Activated CD8-positive, alpha-beta memory T cell treated with anti-CD3 and anti-CD28 coated beads, Interleukin-2, amount 10 ng/mL, durations not matched to agents 7 days and 5 days (primary cell): Measurements from ENCODE around the gene CCSER1. TPM values are rescaled to one million over a fixed set of nuclear protein-coding genes. Genes with fewer than 3 reads are reported as not detected.

ENCODE experiments used
- ATAC-seq: fragments of 150-1000 bp; cut with Tn5 transposase; one replicate; pipeline ENCODE4 v1.10.0; 2021; ENCODE audit warnings: moderate library complexity
- CTCF ChIA-PET: fragments of 350-600 bp; sonication (Branson Sonifier 250); formaldehyde crosslinking; loops from one replicate; lab custom pipeline; 2021; ENCODE audit warnings: antibody characterized with exemption; lab: Charles Lee
- DNase-seq: peaks from one replicate; pipeline ENCODE4 v3.0.0-alpha.2; 2020
- H3K27ac Mint-ChIP-seq: one replicate; pipeline ENCODE4 v1.8.0; 2021; ENCODE audit warnings: mild to moderate bottlenecking, mixed read lengths
- H3K27me3 Mint-ChIP-seq: one replicate; pipeline ENCODE4 v1.8.0; 2021; ENCODE audit warnings: mixed read lengths
- H3K36me3 Mint-ChIP-seq: one replicate; pipeline ENCODE4 v1.8.0; 2021; ENCODE audit warnings: mild to moderate bottlenecking, mixed read lengths
- H3K4me1 Mint-ChIP-seq: one replicate; pipeline ENCODE4 v1.8.0; 2021; ENCODE audit warnings: mixed read lengths
- H3K4me3 Mint-ChIP-seq: one replicate; pipeline ENCODE4 v1.8.0; 2021; ENCODE audit warnings: mild to moderate bottlenecking, moderate library complexity, mixed read lengths
- H3K9me3 Mint-ChIP-seq: one replicate; pipeline ENCODE4 v1.8.0; 2022; ENCODE audit warnings: low read depth, mixed read lengths
- total RNA-seq, 2 experiments: library from RNA; stranded (reverse); gene quantifications; one replicate each; pipeline ENCODE4 v1.2.3, GENCODE V29; 2021

CCSER1 gene
- total RNA-seq, 2 experiments from 2014 or later, result 0.16 TPM; not detected in 1

DNA sequence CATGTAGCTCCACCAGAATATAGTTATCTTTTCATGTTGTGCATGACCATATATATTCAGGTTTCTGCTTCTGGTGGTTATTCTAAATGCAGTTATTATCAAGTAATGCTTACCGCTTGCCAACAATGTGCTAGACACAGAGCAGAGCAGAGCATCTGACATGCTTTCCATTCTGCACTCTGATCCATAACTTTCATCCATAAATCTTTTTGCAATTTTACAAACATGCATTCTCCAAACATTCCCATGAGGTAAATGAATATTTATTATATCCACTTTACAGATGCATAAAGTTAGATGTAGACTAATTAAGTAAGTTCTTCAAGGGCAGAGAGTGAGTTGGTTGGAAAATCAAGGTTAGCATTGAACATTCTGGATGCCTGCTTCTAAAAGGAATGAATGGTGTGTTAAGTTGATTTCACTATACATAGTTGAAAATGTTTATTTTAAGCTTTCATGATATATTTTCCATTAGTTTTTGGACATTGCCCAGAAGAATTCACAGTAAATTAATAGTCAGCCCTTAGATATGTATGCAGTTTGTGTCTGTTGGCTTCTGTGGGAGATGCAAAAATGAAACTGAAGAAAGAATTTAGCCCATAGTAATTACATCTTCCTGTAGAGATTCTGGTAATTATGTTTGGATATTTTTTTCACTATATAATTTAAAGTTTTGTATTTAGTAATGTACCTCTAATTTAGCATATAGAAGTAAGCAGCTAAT, 867.8 kb downstream of the CCSER1 start:
- H3K27me3 Mint-ChIP-seq, result no peaks in the 10 kb centered on the region
- H3K4me3 Mint-ChIP-seq, result no peak overlapping the region
- DNase-seq (no peak), ATAC-seq (no peak)
- no peaks in the 10 kb centered on the region for H3K9me3 Mint-ChIP-seq
- H3K27ac Mint-ChIP-seq, result no peak overlapping the region
- no peaks in the 10 kb centered on the region for H3K4me1 Mint-ChIP-seq
- H3K36me3 Mint-ChIP-seq, result no peaks in the 10 kb centered on the region
- CTCF ChIA-PET, result no interaction called here

DNA sequence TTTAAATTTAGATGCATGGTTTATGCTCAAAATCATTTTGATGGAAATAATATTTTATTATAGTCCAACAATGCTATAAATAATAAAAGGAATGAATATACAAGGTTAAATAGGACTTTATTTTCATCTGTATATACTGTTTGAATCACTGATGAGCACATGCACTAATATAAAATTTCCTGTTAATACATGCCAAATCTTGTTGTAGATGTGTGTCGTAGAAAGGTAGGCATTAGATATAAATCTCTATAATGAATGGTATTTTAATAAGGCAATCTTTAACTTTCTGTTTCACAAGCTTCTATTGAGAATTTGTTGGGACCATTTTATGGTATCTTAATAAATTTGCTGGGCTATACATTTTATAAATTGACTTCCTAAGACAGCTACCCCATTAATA, 868.8 kb downstream of the CCSER1 start:
- Mint-ChIP-seq H3K4me1 (no peaks in the 10 kb centered on the region), H3K27me3 (no peaks in the 10 kb centered on the region), H3K27ac (no peak overlapping the region), H3K36me3 (no peaks in the 10 kb centered on the region), H3K4me3 (no peak overlapping the region), H3K9me3 (no peaks in the 10 kb centered on the region)
- CTCF ChIA-PET, result no interaction called here
- no peak for ATAC-seq
- no peak for DNase-seq

DNA sequence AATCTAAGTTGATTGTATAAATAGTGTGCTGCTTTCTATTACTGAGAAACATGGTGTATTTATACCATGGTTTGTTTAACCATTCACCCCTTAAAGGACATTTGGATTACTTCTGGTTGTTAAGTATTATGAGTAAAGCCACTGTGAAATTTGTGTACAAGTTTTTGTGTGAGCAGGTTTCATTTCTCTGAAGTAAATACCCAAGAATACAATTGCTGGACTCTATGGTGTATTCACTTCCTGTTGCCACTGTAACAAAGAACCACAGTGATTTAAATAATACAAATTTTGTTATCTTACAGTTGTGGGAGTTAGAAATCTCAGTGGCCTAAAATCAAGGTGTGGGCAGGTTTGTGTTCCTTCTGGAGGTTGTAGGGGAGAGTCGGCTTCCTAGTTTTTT, 869.6 kb downstream of the CCSER1 start:
- ATAC-seq (no peak), DNase-seq (no peak)
- no peak overlapping the region for H3K27ac Mint-ChIP-seq
- H3K4me3 Mint-ChIP-seq, result no peak overlapping the region
- no peaks in the 10 kb centered on the region for H3K9me3 Mint-ChIP-seq
- H3K27me3 Mint-ChIP-seq, result no peaks in the 10 kb centered on the region
- CTCF ChIA-PET, result no interaction called here
- H3K4me1 Mint-ChIP-seq, result no peaks in the 10 kb centered on the region
- no peaks in the 10 kb centered on the region for H3K36me3 Mint-ChIP-seq

DNA sequence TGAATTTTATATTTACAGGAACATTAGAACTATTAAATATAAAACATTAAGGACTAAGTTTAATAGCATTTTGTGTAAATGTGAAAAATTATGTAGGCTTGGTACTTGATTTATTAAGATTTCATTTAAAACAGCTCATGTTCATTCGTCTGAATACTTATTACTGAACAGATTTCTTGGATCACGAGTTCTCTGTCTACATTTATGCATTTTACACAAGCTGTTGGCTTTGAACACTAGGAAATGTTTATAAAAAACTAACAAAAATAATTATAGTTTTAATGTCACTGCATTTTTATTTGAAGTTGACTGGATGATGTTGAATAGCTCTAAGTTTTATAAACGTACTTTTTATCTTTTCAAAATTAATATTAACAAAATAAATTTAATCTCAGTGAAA, 888.7 kb downstream of the CCSER1 start:
- CTCF ChIA-PET, result no interaction called here
- no peak overlapping the region for H3K4me3 Mint-ChIP-seq
- DNase-seq (no peak), ATAC-seq (no peak)
- H3K27me3 Mint-ChIP-seq, result no peaks in the 10 kb centered on the region
- no peaks in the 10 kb centered on the region for H3K36me3 Mint-ChIP-seq
- no peaks in the 10 kb centered on the region for H3K4me1 Mint-ChIP-seq
- no peak overlapping the region for H3K27ac Mint-ChIP-seq
- H3K9me3 Mint-ChIP-seq, result no peaks in the 10 kb centered on the region

DNA sequence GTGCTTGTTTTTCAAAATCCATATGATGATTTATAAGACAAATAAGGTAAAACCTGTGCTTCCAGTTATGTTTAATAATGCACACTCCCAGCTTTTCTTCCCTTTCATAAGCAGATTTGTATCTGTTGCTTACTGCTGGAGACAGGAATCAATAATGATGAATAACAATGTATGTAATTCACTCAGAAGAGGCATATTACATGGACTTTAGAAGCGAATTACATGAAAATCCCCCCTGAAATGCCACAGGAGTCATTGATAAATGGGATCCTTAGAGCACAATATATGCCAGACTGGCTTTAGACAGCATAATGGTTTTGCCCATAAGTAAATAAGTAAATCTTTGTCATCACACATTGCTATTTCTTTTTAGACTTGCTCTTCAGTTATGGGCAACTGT, 892.3 kb downstream of the CCSER1 start:
- Mint-ChIP-seq H3K27me3 (no peaks in the 10 kb centered on the region), H3K4me1 (no peaks in the 10 kb centered on the region), H3K27ac (no peak overlapping the region), H3K9me3 (no peaks in the 10 kb centered on the region), H3K36me3 (no peaks in the 10 kb centered on the region), H3K4me3 (no peak overlapping the region)
- DNase-seq, result no peak
- ATAC-seq, result no peak
- CTCF ChIA-PET, result no interaction called here

DNA sequence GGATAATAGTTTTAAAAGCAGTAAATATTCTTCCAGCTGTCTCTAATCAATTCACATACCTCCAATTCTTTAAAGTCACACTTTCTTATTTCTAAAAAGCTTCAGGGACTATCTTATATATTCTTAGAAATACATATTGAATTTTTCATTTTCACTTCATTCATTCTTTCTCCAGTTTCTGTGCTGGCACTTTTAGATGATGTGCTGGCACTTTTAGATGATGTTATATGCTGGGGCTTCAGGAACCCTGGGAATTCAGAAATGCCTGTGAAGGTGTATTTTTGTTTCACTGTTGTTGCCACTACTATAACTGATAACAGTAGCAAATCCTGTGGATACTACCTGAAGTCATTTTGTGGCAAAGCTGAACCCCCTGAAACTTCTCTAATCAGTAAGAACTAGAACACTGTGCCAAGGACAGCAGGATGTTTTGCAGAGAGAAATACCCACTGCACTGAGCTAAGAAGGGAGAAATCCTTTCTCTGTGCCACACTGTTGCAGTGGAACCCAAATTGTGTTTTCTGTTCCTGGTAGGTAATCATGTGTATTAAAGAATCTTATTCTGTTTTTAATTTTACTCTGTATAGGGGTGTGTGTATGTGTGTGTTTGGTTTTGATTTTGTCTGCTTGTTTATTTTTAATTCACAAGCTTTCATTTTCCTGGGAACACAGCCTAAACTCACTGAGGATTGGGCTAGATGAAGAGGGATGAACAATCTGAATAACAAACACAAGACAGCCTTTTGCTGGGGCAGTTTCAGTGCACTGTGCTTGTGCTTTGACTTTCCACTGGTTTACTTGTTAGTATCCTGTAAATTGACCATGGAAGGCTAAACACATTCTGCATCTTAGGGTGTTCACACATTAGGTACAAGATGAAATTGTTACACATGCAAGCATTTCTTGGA, 898.3 kb downstream of the CCSER1 start:
- H3K36me3 Mint-ChIP-seq, result no peaks in the 10 kb centered on the region
- CTCF ChIA-PET, result no interaction called here
- no peaks in the 10 kb centered on the region for H3K27me3 Mint-ChIP-seq
- ATAC-seq, result no peak
- no peaks in the 10 kb centered on the region for H3K9me3 Mint-ChIP-seq
- no peak overlapping the region for H3K4me3 Mint-ChIP-seq
- H3K4me1 Mint-ChIP-seq, result no peaks in the 10 kb centered on the region
- no peak overlapping the region for H3K27ac Mint-ChIP-seq
- no peak for DNase-seq

DNA sequence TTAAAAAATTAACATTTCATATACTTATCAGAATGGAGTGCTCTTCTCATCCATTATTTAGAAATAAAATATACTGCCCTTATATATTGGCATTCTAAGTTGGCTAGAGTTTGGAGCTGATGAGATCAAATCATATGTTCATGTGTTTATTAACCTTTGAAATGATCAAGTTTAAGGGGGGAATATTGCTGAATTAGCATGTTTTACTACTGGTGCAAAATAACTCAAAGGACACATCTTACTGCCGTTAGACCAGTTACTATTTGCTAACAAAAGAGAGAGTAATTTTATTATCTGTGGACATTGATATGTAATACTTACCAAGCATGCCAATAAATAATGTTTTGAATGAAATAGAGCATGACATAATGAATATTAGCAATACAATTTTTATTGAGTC, 901.0 kb downstream of the CCSER1 start:
- H3K4me1 Mint-ChIP-seq, result no peaks in the 10 kb centered on the region
- DNase-seq (no peak), ATAC-seq (no peak)
- H3K27me3 Mint-ChIP-seq, result no peaks in the 10 kb centered on the region
- no peaks in the 10 kb centered on the region for H3K36me3 Mint-ChIP-seq
- H3K9me3 Mint-ChIP-seq, result no peaks in the 10 kb centered on the region
- CTCF ChIA-PET, result no interaction called here
- no peak overlapping the region for H3K4me3 Mint-ChIP-seq
- H3K27ac Mint-ChIP-seq, result no peak overlapping the region

DNA sequence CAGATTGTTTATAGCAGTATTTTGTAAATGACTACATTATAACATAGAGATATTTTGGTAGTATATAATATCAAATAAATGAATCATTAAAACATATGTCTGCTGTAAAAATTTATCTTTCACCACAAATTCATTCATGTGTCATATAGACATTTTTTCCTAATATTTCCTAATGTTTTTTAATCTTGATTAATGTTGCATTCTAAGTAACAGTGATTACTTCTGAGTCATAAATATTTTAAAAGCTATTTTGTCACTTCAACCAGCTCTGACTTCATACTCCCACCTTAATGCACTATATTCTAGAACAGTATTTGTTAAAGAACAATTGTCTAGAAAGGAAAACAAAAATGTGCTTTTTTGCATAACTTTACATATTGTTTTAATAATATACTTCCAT, 904.6 kb downstream of the CCSER1 start:
- no peaks in the 10 kb centered on the region for H3K36me3 Mint-ChIP-seq
- CTCF ChIA-PET, result no interaction called here
- no peak overlapping the region for H3K27ac Mint-ChIP-seq
- peaks cover 3% of the 10 kb centered on the region for H3K9me3 Mint-ChIP-seq
- DNase-seq (no peak), ATAC-seq (no peak)
- H3K4me3 Mint-ChIP-seq, result no peak overlapping the region
- H3K4me1 Mint-ChIP-seq, result no peaks in the 10 kb centered on the region
- no peaks in the 10 kb centered on the region for H3K27me3 Mint-ChIP-seq

DNA sequence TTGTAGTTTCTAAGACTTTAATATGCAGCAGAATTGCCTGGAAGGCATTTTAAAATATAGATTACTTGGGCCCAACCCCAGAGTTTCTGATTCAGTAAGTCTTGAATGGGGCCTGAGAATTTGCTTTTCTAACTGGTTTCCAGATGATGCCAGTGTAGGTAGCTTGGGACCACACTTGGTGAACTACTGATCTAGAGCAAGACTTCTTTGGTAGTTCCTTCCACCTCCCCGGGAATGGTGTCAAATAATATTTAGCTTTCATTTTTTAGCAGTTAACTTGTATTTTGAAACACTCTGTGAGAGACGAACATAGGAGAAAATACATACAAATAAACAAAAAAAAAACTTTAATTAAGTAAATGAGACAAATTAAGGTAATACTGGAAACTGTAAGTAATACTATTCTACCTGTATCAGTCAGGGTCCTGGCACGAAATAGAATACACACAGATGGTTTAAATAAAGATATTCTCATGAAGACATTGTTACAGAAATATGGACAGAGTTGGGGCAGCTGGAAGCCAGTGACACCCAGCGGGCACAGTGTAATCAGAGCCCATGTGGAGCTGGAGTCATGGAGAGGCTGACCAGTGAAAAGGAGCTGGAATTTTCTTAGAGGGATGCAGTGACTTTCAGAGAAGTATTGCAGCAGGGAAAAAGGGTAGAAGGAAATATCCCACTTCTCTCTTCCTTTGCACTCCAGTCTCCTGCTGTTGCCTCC, 905.7 kb downstream of the CCSER1 start:
- Mint-ChIP-seq H3K36me3 (no peaks in the 10 kb centered on the region), H3K27ac (no peak overlapping the region), H3K4me1 (no peaks in the 10 kb centered on the region), H3K4me3 (no peak overlapping the region), H3K9me3 (peaks cover 5% of the 10 kb centered on the region), H3K27me3 (no peaks in the 10 kb centered on the region)
- ATAC-seq (no peak), DNase-seq (no peak)
- CTCF ChIA-PET, result no interaction called here

DNA sequence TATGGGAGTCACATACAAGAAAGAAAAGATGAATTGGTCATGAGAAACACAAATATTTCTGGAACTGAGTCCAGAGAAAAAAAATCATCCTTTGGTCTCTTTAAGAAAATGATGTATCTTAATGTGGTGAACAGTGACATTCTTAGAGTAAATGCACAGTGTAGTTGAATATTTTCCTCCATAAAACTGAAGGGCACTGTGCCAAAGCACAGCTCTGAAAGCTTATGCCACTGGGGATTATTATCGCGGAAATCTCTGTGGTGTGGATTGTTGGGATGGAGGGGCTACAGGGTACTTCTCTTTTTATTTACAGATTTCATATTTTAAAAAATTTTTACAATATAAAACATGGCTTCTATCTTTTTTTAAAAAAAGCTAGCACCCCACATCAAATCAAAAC, 908.1 kb downstream of the CCSER1 start:
- Mint-ChIP-seq H3K4me1 (no peaks in the 10 kb centered on the region), H3K36me3 (no peaks in the 10 kb centered on the region), H3K27me3 (no peaks in the 10 kb centered on the region), H3K4me3 (no peak overlapping the region), H3K27ac (no peak overlapping the region), H3K9me3 (peaks cover 5% of the 10 kb centered on the region)
- ATAC-seq (no peak), DNase-seq (no peak)
- CTCF ChIA-PET, result no interaction called here

DNA sequence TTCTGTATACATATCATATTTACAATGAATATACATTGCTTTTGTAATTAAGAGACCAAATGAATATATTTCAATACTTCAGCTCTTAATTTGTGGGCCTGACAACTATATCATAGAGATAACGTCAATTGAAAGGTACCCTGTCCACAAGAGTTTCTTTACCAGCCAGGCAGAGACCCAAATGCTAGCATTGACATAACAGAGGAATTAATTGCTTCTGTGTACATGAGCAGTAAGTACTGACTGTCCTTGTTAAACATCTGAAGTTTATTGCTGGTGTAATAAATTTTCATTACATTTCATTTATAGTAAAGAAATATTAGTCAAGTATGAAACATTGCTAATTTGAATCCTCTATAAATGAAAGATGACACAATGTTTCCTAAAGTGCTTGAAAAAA, 910.8 kb downstream of the CCSER1 start:
- ATAC-seq (no peak), DNase-seq (no peak)
- Mint-ChIP-seq H3K4me1 (no peaks in the 10 kb centered on the region), H3K36me3 (no peaks in the 10 kb centered on the region), H3K9me3 (peaks cover 7% of the 10 kb centered on the region), H3K4me3 (no peak overlapping the region), H3K27ac (no peak overlapping the region), H3K27me3 (no peaks in the 10 kb centered on the region)
- CTCF ChIA-PET, result no interaction called here

DNA sequence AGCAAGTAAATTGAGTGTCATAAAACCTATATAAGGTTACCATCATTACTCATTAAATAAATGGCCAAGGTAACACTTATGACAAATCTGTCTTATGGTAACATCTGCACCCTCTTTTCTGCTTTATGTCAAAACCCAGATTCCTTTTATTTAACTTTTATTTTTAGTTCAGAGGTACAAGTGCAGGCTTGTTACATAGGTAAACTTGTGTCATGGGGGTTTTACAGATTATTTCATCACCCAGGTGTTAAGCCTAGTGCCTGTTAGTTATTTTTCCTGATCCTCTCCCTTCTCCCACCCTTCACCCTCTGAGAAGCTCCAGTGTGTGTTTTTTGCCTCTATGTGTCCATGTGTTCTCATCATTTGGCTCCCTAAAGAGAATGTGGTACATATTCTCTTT, 930.7 kb downstream of the CCSER1 start:
- Mint-ChIP-seq H3K4me3 (no peak overlapping the region), H3K4me1 (no peaks in the 10 kb centered on the region), H3K27me3 (no peaks in the 10 kb centered on the region), H3K27ac (no peak overlapping the region), H3K36me3 (no peaks in the 10 kb centered on the region), H3K9me3 (peaks cover 2% of the 10 kb centered on the region)
- no peak for ATAC-seq
- DNase-seq, result no peak
- CTCF ChIA-PET, result no interaction called here

DNA sequence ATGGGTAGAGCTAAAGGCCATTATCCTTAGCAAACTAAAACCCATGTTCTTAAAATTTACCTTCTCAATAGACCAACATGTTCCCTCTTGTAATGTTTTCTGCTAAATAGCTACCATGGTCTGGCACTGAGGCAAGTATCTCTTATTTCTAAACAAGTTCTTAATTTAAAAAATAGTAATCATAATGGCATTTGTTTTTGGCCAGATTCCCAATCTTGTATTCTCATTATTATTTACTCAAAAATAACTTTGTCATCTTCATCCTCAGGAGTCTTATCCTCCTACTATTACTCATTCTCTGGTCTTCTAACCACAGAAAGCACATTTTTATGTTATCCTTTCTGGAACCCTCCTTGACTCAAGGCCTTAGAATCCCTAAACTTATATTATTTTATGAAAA, 931.2 kb downstream of the CCSER1 start:
- Mint-ChIP-seq H3K36me3 (no peaks in the 10 kb centered on the region), H3K4me3 (no peak overlapping the region), H3K27me3 (no peaks in the 10 kb centered on the region), H3K27ac (no peak overlapping the region), H3K9me3 (peaks cover 2% of the 10 kb centered on the region), H3K4me1 (no peaks in the 10 kb centered on the region)
- CTCF ChIA-PET, result no interaction called here
- DNase-seq, result no peak
- no peak for ATAC-seq
